ENCODE measurements around the gene BEND6.
A peak's percentile ranks its signal among the peaks of the same experiment; 100 is the strongest.
"Not testable (repeated sequence)": the region's sequence is repeated elsewhere in the genome, so short reads cannot be mapped to it uniquely, and the experiment has no call there.

The BEND6 gene

GRCh38 chr6:56986611-56987010 lies 31.7 kb downstream of the BEND6 start:
- DNase-seq = no peak

GRCh38 chr6:56988145-56988544 lies 33.2 kb downstream of the BEND6 start:
- DNase-seq = no peak

GRCh38 chr6:56992036-56992435 lies 37.1 kb downstream of the BEND6 start:
- DNase-seq = peak; percentile 10

- DNase-seq = no peak
Measured at GRCh38 chr6:56992703-56993102, 37.8 kb downstream of the BEND6 start.

- peak; percentile 8 for DNase-seq
Measured at GRCh38 chr6:56995347-56995902, 40.5 kb downstream of the BEND6 start.

GRCh38 chr6:56996401-56996800 lies 41.5 kb downstream of the BEND6 start:
- DNase-seq = peak; percentile 38

GRCh38 chr6:56999049-56999448 lies 44.1 kb downstream of the BEND6 start:
- DNase-seq = no peak

- not testable (repeated sequence) for DNase-seq
Measured at GRCh38 chr6:56999748-57000147, 44.8 kb downstream of the BEND6 start.

GRCh38 chr6:57002197-57002596 lies 47.3 kb downstream of the BEND6 start:
- no peak for DNase-seq

GRCh38 chr6:57004292-57004691 lies 49.4 kb downstream of the BEND6 start:
- DNase-seq = no peak

GRCh38 chr6:57006101-57006500 lies 51.2 kb downstream of the BEND6 start:
- DNase-seq = no peak

GRCh38 chr6:57008069-57008468 lies 53.2 kb downstream of the BEND6 start:
- DNase-seq = not testable (repeated sequence)

GRCh38 chr6:57013521-57013926 lies 58.6 kb downstream of the BEND6 start:
- DNase-seq = no peak

- DNase-seq = peak; percentile 72
Measured at GRCh38 chr6:57017069-57017468, 62.2 kb downstream of the BEND6 start.

- peak; percentile 12 for DNase-seq
Measured at GRCh38 chr6:57017841-57018240, 62.9 kb downstream of the BEND6 start.

GRCh38 chr6:57019434-57019833 lies 64.5 kb downstream of the BEND6 start:
- peak; percentile 30 for DNase-seq

GRCh38 chr6:57021086-57021720 lies 66.3 kb downstream of the BEND6 start:
- DNase-seq = peak; percentile 85

- no peak for DNase-seq
Measured at GRCh38 chr6:57024321-57024720, 69.4 kb downstream of the BEND6 start.

GRCh38 chr6:57024775-57025174 lies 69.9 kb downstream of the BEND6 start:
- no peak for DNase-seq

- no peak for DNase-seq
Measured at GRCh38 chr6:57026001-57026400, 71.1 kb downstream of the BEND6 start.

- no peak for DNase-seq
Measured at GRCh38 chr6:57027301-57027700, 72.4 kb downstream of the BEND6 start.

GRCh38 chr6:57029213-57029612 lies 74.3 kb downstream of the BEND6 start:
- DNase-seq = no peak

- DNase-seq = no peak
Measured at GRCh38 chr6:57033228-57033627, 78.3 kb downstream of the BEND6 start.

GRCh38 chr6:57035549-57035948 lies 80.6 kb downstream of the BEND6 start:
- no peak for DNase-seq

- no peak for DNase-seq
Measured at GRCh38 chr6:57038906-57039305, 84.0 kb downstream of the BEND6 start.

Measured in hematopoietic multipotent progenitor cell treated with erythropoietin and hydrocortisone succinate and interleukin-3 and kit ligand, for 4 days (in vitro differentiated cells).